Astrocyte of the spinal cord (primary cell): ENCODE data around the gene PTMA.

Source experiments
- DNase-seq: peaks from one replicate; pipeline ENCODE4 v3.0.0; 2011; ENCODE audit warnings: low read depth, low spot score
- H3K4me3 ChIP-seq: 2 replicates; pipeline ENCODE4 v1.5.1; 2011; ENCODE audit warnings: low read depth, mild to moderate bottlenecking, low read length, moderate library complexity
- CTCF ChIP-seq: IDR thresholded peaks from 2 replicates; pipeline ENCODE4 v1.5.1; 2012; ENCODE audit warnings: low read depth, mild to moderate bottlenecking, low read length, inconsistent platforms
- in situ Hi-C: cut with HindIII; loops from 2 replicates; pipeline ENCODE4 v1.10.0; 2017; ENCODE audit warnings: low sequenced_read_pairs

Gene PTMA

DNA sequence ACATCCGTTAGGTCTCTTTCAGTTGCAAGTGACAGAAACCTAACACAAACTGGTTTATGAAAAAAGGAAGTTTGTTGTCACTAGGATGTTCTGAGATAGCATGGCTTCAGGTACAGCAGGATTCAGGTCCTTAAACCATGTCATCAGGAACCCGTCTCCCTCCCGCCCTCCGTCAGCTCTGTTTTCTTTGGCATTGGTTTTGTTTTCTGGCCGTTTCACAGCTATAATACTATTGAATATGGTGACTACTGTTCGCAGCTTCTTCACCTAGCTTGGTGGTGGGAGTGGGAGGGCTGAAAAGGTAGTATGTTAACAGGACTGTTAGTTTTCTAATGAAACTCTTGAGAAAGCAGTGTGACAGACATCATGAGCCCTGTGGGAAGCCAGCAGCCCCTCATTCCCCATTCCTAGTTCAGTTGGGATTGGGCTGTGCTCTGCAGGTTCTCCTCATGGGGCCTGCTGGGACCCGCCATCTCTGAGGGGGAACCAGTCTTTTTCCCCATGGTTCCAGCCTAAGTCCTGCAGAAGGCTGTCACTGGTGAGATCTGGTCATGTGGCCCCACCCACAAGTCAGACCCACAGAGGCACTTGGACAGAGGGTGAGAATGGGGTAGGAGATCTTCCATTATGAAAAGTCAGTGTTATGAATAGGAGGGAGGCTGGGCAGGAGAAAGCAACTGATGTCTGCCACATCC is 12.1 kb downstream of the PTMA start:
- no peak overlapping the region for H3K4me3 ChIP-seq
- DNase-seq = no peak
- in situ Hi-C loops = no loop called here
- TF ChIP-seq CTCF = no peak

DNA sequence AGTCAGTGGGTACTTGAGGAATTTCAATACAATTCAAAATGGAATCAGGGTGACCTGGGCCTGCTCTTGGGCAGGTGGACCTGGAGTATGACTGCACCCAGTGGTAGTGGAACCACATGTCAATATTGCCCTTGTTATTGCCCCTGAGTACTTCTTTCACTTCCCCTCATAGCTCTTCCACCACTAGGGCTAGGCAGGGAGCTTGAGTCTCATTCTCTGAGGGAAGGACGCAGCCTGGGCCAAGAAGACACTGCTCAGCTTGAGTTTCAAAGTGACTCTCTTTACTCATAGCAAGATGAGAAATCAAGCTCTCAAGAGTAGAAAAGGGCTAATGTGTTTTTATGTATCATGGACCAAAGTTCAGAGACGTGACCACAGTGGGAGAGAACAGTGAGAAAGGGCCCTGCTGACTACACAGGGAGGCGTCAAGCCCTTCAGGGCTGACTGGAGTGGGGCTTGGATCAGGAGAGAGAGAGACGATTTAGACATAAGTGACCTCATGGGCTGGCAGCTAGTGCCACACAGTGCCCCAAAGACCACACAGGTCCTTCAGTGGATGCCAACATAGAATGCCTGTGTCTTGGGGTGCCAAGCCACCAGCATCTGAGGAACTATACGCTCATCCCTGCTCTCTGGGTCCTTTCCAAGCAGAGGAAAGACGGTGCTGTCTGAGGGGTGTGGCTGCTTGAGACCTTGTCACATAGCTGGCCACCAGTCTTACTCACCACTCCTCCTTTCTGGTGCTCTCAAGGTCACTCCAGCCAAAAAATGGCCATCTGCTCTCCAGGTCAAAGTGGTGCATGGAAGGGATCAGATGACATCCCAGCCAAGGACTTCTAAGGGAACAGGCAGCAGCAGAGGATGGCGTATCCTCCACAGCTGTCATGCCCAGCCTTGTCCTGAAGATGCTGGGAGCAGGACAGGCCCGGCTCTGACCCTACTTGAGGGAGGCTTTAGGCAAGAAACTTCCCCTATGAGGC is 13.0 kb downstream of the PTMA start:
- TF ChIP-seq CTCF = no peak
- in situ Hi-C loops = no loop called here
- no peak overlapping the region for H3K4me3 ChIP-seq
- no peak for DNase-seq

- DNase-seq = no peak
- no peak overlapping the region for H3K4me3 ChIP-seq
- no peak for TF ChIP-seq CTCF
- in situ Hi-C loops = no loop called here
Observed at GRCh38 chr2:231722721-231723307, 14.5 kb downstream of the PTMA start.

DNA sequence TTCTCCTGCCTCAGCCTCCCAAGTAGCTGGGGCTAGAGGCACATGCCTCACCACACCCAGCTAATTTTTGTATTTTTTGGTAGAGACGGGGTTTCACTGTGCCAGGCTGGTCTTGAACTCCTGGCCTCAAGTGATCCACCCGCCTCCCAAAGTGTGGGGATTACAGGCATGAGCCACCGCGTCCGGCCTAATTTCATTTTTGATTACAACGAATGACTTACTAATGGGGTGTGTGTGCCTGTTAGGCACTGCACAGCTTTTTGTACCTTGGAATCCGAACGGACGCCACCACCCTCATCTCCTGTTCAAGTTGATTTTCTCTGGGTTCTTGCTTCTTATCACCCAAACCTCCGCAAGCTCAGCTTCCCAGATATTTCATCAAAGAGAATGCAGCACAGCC is 17.2 kb downstream of the PTMA start:
- TF ChIP-seq CTCF = no peak
- in situ Hi-C loops = no loop called here
- DNase-seq = no peak
- H3K4me3 ChIP-seq = no peak overlapping the region

DNA sequence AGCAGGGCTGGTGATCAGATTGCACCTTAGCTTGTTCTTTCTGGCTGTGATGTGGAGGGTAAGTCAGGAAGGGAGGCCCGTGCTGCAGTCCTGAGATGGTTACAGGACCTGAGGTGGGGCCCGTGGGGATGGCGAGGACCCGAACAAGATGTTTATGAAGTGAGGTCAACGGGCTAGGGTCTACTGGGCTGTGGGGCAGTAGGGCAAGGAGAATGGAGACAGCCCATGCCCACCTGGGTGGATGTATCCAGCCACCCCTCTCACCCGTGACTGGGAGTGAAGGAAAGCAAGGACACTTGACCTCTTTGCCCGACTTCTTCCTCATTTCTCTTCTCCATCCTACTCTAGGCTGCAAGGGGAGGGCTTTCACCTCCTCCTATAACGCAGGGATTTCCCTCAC is 18.0 kb downstream of the PTMA start:
- TF ChIP-seq CTCF = no peak
- in situ Hi-C loops = no loop called here
- no peak for DNase-seq
- H3K4me3 ChIP-seq = no peak overlapping the region

- no peak for TF ChIP-seq CTCF
- in situ Hi-C loops = no loop called here
- H3K4me3 ChIP-seq = no peak overlapping the region
- DNase-seq = no peak
Observed at GRCh38 chr2:231727621-231728020, 19.3 kb downstream of the PTMA start.
